ENCODE measurements around the gene SEC14L3.

DNA sequence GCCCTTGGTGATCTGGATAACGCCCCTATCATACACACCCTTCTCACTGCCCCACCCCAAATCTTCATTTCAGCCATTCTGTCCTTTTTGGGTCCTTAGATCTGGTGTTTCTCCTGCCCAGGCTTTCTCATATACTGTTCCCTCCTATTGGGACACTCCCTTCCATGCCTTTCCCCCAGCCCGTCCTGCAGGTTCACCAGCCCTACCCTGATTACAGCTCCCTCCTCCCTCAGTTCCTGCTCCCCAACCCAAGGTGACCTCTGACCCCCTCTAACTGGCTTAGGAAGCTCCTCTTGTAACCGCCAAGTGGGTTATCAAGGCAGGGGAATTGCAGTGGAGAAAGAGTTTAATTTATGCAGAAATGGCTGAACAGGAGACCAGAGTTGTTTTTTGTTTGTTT, 33.3 kb downstream of the SEC14L3 start:
- no peak for TF ChIP-seq EP300 (IDR thresholded peaks at IDR 0.05; ENCODE audit: borderline replicate concordance in 1 of 2, control insufficient read depth in 1 of 2, low read depth in 2 of 2, low read length in 2 of 2)
- no peak for TF ChIP-seq EGR1 (IDR thresholded peaks at IDR 0.05; ENCODE audit: borderline replicate concordance in 1 of 2, low read depth in 2 of 2, low read length in 2 of 2)
- TF ChIP-seq, protein P1, sequence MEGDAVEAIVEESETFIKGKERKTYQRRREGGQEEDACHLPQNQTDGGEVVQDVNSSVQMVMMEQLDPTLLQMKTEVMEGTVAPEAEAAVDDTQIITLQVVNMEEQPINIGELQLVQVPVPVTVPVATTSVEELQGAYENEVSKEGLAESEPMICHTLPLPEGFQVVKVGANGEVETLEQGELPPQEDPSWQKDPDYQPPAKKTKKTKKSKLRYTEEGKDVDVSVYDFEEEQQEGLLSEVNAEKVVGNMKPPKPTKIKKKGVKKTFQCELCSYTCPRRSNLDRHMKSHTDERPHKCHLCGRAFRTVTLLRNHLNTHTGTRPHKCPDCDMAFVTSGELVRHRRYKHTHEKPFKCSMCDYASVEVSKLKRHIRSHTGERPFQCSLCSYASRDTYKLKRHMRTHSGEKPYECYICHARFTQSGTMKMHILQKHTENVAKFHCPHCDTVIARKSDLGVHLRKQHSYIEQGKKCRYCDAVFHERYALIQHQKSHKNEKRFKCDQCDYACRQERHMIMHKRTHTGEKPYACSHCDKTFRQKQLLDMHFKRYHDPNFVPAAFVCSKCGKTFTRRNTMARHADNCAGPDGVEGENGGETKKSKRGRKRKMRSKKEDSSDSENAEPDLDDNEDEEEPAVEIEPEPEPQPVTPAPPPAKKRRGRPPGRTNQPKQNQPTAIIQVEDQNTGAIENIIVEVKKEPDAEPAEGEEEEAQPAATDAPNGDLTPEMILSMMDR (IDR thresholded peaks at IDR 0.05 in 2 of 3, conservative IDR thresholded peaks at IDR 0.05 in 1 of 3; ENCODE audit: control insufficient read depth in 2 of 3, extremely low read depth in 1 of 3, insufficient read depth in 1 of 3, low read depth in 3 of 3, low read length in 3 of 3) = no peak

Data from GM12878 (cell line).